Occipital lobe (tissue), 2 donors: ENCODE measurements around the gene ZNF275. TPM values are rescaled to one million over a fixed set of nuclear protein-coding genes. Genes with fewer than 3 reads are reported as not detected.
"Not testable (repeated sequence)": the region's sequence is repeated elsewhere in the genome, so short reads cannot be mapped to it uniquely, and the experiment has no call there.

ENCODE experiments used
- DNase-seq: peaks from one replicate; lab custom pipeline; 2025; lab: John Stamatoyannopoulos, UW
- total RNA-seq: library from RNA; depleted of rRNA; stranded (reverse); fragments of >200 nt; gene quantifications from one replicate; pipeline ENCODE4 v1.2.3, GENCODE V29; 2014

Gene ZNF275
- total RNA-seq, 1 donor from 2014 or later: 7.8 TPM

DNA sequence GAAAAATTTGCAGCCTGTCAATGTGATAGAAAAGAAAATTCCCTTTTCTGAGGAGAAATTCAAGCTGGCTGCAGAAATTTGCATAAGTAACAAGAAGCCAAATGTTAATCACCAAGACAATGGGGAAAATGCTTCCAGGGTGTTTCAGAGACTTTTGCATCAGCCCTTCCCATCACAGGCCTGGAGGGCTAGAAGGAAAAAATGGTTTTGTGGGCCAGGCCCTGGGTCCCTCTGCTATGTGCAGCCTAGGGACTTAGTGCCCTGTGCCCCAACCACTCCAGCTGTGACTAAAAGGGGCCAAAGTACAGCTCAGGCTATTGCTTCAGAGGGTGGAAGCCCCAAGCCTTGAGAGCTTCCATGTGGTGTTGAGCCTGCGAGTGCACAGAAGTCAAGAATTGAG, 23.9 kb downstream of the ZNF275 start:
- no peak for DNase-seq

DNA sequence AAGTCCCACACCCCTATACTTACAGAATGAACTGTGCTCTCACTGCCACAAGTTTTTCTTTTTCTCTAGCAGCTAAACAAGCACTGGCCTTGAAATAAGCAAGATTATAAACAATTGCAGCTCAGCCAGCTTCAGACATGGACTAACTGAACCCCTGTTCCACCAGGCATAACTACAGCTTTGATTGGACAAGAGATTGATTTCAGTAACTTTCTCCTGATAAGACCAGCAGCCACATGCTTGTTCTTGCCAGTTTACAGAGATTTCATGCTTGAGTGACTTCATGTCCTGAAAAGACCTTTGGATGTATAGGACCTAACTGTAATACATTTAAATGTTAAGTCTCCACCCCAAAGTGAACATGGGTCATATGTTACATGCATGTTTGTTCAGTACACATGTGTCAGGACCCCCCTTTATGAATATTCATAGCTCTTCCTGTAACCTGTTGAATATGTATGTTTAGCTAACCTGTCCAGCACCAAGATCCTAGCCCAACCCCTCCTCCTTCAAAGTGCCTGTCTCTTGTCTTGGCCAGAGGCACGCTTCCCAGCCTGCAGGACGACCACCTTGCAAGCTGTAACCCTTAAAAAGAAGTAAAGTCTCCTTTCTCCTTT, 27.9 kb downstream of the ZNF275 start:
- no peak for DNase-seq

DNA sequence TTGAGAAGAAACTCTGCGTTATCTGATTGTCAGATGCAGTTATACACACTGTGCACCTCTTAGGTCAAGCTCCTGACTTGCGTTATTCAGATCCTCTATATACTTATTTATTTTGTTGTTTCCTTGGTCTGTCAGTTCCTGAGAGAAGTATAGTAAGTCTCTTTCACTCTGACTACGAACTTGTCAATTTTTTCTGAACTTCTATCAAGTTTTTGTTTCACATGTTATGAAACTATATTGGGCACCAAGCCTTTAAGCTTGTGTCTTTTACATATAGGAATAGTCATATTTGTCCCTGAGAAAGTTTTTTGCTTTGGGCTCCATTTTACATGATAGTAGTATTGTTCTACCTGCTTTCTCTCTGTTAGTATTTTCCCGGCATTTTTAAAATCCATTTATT, 31.7 kb downstream of the ZNF275 start:
- no peak for DNase-seq

- DNase-seq: no peak
These were observed 32.2 kb downstream of the ZNF275 start for GRCh38 chrX:153366119-153366518.

DNA sequence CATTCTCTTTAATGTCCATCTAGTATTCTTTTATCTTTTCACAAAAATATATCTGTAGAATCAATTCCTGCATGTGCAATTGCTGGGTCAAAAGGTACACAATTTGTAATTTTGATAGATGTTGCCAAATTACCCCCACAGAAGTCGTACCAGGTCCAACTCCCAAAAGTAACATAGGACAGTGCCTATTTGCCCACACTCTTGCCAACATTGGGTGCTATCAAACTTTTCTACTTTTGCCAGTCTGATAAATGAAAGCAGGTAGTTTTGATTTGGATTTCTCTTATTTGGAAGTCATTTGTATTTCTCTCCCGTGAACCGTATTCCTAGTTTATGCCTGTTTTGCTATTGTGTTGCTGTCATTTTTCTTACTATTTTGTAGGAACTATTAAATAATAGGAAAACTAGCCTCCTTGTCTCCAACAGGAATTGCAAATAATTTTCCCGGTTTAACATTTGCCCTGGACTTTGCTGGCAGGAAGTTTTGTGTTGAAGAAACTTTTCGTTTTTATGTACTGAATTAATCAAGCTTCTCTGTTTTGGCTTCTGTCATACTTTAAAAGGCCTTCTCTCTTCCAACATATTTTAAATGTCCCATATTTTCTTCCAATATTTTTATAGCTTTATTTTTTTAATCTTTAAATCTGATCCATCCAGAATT, 33.1 kb downstream of the ZNF275 start:
- DNase-seq: no peak

GRCh38 chrX:153370293-153371055, 36.5 kb downstream of the ZNF275 start:
- no peak for DNase-seq

- DNase-seq: no peak
These were observed 37.3 kb downstream of the ZNF275 start for GRCh38 chrX:153371256-153371655.

- no peak for DNase-seq
These were observed 39.0 kb downstream of the ZNF275 start for GRCh38 chrX:153372949-153373348.

DNA sequence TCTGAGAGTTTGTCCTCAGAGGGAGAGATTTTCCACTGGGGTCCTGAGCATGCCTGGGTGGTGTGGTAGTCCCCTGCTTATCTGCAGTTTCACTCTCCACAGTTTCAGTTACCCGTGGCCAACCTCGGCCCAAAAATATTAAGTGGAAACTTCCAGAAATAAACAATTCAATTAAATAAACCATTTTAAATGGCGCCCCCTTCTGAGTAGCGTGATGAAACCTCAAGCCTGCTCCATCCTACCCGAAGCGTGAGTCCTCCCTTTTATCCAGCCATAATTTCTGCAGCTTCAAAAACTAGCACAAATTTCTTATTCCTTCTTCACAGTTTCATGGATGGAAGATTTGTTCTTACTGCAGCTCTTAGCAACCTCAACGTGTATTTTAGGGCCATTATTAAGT, 40.5 kb downstream of the ZNF275 start:
- no peak for DNase-seq

GRCh38 chrX:153375571-153375970, 41.6 kb downstream of the ZNF275 start:
- no peak for DNase-seq

DNA sequence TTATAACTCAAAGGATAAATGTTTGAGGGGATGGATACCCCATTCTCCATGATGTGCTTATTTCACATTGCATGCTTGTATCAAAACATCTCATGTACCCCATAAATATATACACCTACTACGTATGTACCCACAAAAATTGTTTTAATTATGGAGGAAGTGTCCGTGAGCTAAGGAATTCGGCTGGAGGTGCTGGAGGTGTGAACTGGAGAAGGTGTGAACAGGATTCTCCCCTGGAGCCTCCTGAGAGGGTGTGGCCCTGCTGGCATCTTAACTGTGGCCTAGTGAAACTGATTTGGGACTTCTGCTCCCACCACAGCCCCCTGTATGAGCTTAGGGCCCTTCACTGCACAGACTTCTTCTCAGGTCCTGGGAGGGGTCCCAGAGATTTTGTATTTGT, 43.8 kb downstream of the ZNF275 start:
- no peak for DNase-seq

GRCh38 chrX:153378607-153379006, 44.7 kb downstream of the ZNF275 start:
- no peak for DNase-seq

- DNase-seq: no peak
These were observed 45.6 kb downstream of the ZNF275 start for GRCh38 chrX:153379508-153379907.

DNA sequence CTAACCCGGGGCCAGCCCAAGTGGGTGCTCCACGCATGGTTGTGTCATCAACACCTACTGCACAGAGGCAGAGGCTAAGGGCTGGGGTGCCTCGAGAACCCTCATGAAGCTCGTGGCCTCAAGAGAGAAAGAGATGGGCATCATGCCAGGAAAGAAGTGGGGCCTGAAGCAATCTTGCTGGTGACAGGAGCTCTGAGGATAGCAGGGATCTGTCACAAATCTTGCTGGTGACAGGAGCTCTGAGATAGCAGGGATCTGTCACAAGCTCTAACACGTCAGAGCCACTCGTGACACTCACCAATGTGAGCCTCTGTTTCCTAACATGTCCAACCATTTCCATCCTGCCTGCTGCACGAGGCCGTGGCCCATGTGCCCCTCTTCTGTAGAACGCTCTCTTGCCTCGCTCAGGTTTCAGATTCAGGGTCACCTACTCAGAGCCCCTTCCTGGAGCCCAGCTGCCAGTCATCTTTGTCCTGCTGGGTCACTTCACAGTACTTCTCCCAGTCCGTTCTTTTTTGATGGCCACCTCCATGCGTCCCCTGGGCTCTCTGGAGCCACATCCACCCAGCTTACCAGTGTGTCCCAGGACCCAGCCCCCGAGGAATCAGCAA, 46.1 kb downstream of the ZNF275 start:
- DNase-seq: no peak

- no peak for DNase-seq
These were observed 46.7 kb downstream of the ZNF275 start for GRCh38 chrX:153380691-153381090.

- DNase-seq: no peak
These were observed 48.0 kb downstream of the ZNF275 start for GRCh38 chrX:153381684-153382532.

GRCh38 chrX:153382563-153383482, 48.9 kb downstream of the ZNF275 start:
- no peak for DNase-seq

DNA sequence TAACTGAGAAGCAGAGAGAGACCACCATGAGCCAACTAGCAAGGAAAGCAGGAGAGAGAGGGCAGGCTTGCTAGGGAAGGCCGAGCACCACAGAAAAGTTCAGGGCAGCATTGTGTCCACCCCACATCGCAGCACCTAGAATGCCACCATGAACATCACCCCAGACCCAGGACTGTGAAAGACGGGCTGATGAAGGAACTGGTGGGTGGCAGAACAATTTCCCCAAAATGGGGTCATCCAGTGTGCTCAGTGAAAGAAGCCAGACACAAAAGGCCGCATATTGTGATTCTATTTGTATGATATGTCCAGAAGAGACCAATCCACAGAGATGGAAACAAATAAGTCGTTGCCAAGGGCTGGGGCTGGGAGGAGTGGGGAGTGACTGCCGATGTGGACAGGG, 50.4 kb downstream of the ZNF275 start:
- no peak for DNase-seq

- not testable (repeated sequence) for DNase-seq
These were observed 51.0 kb downstream of the ZNF275 start for GRCh38 chrX:153384973-153385372.

DNA sequence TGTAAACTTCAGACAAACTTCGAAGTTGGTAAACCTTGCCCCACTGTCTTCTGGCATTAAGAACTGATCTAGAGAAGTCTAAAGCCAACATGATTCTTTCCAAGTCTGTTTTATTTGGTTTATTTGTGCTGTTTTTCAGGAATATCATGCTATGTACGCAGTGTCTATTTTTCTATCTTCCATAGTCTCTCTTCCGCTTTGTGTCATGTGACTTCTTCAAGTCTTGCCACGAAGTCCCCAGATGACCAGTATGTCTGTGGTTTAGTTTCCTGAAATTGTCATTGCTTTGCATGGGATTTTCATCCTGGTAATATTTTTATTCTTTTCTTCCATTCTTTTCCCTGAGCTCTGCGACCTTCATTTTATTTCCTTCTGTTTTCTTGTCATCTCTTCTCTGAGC, 52.1 kb downstream of the ZNF275 start:
- no peak for DNase-seq
